Peyer's patch (tissue), 4 donors: ENCODE data around the gene MAN2C1. TPM values are rescaled to one million over a fixed set of nuclear protein-coding genes. Genes with fewer than 3 reads are reported as not detected.
"Not testable (repeated sequence)": the region's sequence is repeated elsewhere in the genome, so short reads cannot be mapped to it uniquely, and the experiment has no call there.

Experiments used
- DNase-seq, 3 donors: peaks; one replicate each; pipeline ENCODE4 v3.0.0-alpha.2; 2017 to 2019
- H3K27ac ChIP-seq, 4 donors: fragments of 200-600 bp; sonication (generic); one replicate each; pipeline ENCODE4 v1.5.1; 2016 to 2019
- H3K27me3 ChIP-seq, 2 donors: fragments of 200-600 bp; sonication (generic); one replicate each; pipeline ENCODE4 v1.5.1; 2019
- H3K36me3 ChIP-seq, 3 donors: fragments of 200-600 bp; sonication (generic); one replicate each; pipeline ENCODE4 v1.5.1; 2016 to 2019
- H3K4me1 ChIP-seq, 4 donors: fragments of 200-600 bp; sonication (generic); one replicate each; pipeline ENCODE4 v1.5.1; 2016 to 2019
- H3K4me3 ChIP-seq, 4 donors: fragments of 200-600 bp; sonication (generic); 1 replicate in 3 of 4; 2 replicates in 1 of 4; pipeline ENCODE4 v1.5.1; 2016 to 2019; ENCODE audit warnings: mild to moderate bottlenecking in 1 of 4
- H3K9me3 ChIP-seq, 4 donors: fragments of 200-600 bp; sonication (generic); one replicate each; pipeline ENCODE4 v1.5.1; 2016 to 2019; ENCODE audit warnings: mild to moderate bottlenecking in 1 of 4
- CTCF ChIP-seq, 6 experiments: fragments of 450-650 bp in 4 of 6; fragments of 200-600 bp in 2 of 6; sonication (generic) in 1 of 6; IDR thresholded peaks; one replicate each; pipeline ENCODE4 v1.5.1; 2017 to 2019; ENCODE audit warnings: antibody characterized with exemption in 6 of 6, mild to moderate bottlenecking in 3 of 6, moderate library complexity in 1 of 6
- POLR2A ChIP-seq, 2 donors: fragments of 450-650 bp; IDR thresholded peaks; one replicate each; pipeline ENCODE4 v1.5.1; 2017; ENCODE audit warnings: antibody characterized with exemption in 2 of 2, mild to moderate bottlenecking in 2 of 2, moderate library complexity in 2 of 2
- total RNA-seq, 4 donors: library from RNA; depleted of rRNA; stranded (reverse); fragments of >200 nt; gene quantifications; one replicate each; pipeline ENCODE4 v1.1.0, GENCODE V29; 2016

The MAN2C1 gene
- total RNA-seq, 4 donors from 2014 or later = 268 to 777 (median 649) TPM

DNA sequence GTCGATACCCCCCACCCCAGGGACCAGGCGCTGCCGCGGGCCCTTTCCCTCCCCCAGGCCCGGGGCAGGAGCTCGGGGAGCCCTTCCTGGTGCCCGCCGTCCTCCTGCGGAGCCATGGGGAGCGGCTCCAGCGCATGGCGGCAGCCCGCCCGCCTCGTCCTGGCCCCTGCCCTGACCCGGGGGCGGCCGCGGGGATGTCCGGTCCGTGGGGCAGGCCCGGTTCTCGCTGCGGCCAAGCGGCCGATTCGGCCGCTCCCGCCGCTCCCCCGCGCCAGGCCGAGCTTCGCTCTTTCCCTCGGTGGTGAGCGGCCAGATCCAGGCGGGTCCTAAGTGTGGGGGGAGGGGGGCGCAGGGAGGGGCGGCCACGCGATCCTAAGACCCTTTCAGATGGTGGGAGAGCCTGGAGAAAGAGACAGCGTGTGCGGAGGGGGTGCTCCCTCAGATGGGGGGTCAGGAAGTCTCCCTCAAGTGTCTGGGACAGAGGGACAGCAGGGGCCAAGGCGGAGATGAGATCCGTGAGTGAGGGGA lies 20.3 kb downstream of the MAN2C1 start:
- Histone ChIP-seq H3K27me3 (no peaks in the 10 kb centered on the region), H3K4me3 (peak overlapping the region; percentile 56 to 89 (median 73)), H3K9me3 (peaks cover 0 to 26% (median 0%) of the 10 kb centered on the region in 4 donors), H3K4me1 (peaks cover 0 to 18% (median 8%) of the 10 kb centered on the region in 4 donors), H3K27ac (peak overlapping the region; percentile 61 to 81 (median 66)), H3K36me3 (no peaks in the 10 kb centered on the region)
- no peak for TF ChIP-seq CTCF (IDR thresholded peaks at IDR 0.05)
- no peak for TF ChIP-seq POLR2A (IDR thresholded peaks at IDR 0.05)
- no peak for DNase-seq

- H3K4me3 ChIP-seq = peak overlapping the region; percentile 56 to 89 (median 73)
- peak; percentile 80 to 90 (median 83) for DNase-seq
- peaks cover 0 to 18% (median 8%) of the 10 kb centered on the region in 4 donors for H3K4me1 ChIP-seq
- H3K36me3 ChIP-seq = no peaks in the 10 kb centered on the region
- H3K9me3 ChIP-seq = peaks cover 0 to 26% (median 0%) of the 10 kb centered on the region in 4 donors
- TF ChIP-seq CTCF (IDR thresholded peaks at IDR 0.05) = no peak
- TF ChIP-seq POLR2A (IDR thresholded peaks at IDR 0.05) = no peak
- peak overlapping the region; percentile 61 to 81 (median 66) for H3K27ac ChIP-seq
- H3K27me3 ChIP-seq = no peaks in the 10 kb centered on the region
Measured at GRCh38 chr15:75347222-75348033, 21.0 kb downstream of the MAN2C1 start.

DNA sequence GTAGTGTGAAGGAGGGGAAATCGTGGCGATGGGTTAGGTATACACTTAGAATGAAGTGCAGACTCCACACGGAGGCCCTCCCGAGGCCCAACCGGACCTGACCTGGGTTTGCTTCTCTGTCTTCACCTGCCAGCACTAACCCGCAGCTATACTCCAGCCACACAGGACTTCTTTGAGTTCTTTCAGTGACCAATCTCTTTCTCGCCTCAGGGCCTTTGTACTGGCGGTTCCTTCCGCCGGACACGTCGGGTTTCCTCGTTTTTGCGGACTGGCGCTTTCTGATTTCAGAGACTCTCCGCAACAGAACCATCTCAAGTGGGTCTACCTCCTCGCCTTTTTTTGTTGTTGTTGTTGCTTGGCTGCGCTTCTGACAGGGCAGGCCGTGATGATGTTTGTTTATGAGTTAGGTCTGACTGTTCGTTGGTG lies 21.6 kb downstream of the MAN2C1 start, which contains the start of gene NEIL1:
NEIL1 (plus strand) TSS at position 244 of the 426 bp plus-strand sequence. CDS start 1,867 bp downstream, outside the sequence.
- no peak for TF ChIP-seq POLR2A (IDR thresholded peaks at IDR 0.05)
- TF ChIP-seq CTCF (IDR thresholded peaks at IDR 0.05) = no peak
- no peak for DNase-seq
- Histone ChIP-seq H3K27me3 (no peaks in the 10 kb centered on the region), H3K4me3 (peak within 1 kb of the TSS; percentile 56 to 89 (median 73)), H3K4me1 (peaks cover 0 to 18% (median 8%) of the 10 kb centered on the region in 4 donors), H3K9me3 (peaks cover 0 to 26% (median 0%) of the 10 kb centered on the region in 4 donors), H3K36me3 (no peaks in the 10 kb centered on the region), H3K27ac (peak within 1 kb of the TSS; percentile 61 to 81 (median 66))

- not testable (repeated sequence) for DNase-seq, H3K27ac ChIP-seq, H3K9me3 ChIP-seq, H3K27me3 ChIP-seq, H3K4me3 ChIP-seq
- H3K4me1 ChIP-seq = peaks cover 0 to 14% (median 5%) of the 10 kb centered on the region in 4 donors
- H3K36me3 ChIP-seq = peaks cover 0 to 22% (median 0%) of the 10 kb centered on the region in 3 donors
Measured at GRCh38 chr15:75343953-75344352, 24.5 kb downstream of the MAN2C1 start.

- no peaks in the 10 kb centered on the region for H3K9me3 ChIP-seq
- H3K27ac ChIP-seq = no peak overlapping the region
- H3K4me1 ChIP-seq = peaks cover 0 to 7% (median 2%) of the 10 kb centered on the region in 4 donors
- H3K27me3 ChIP-seq = no peaks in the 10 kb centered on the region
- TF ChIP-seq CTCF (IDR thresholded peaks at IDR 0.05) (no peak), POLR2A (IDR thresholded peaks at IDR 0.05) (no peak)
- DNase-seq = no peak
- H3K4me3 ChIP-seq = no peak overlapping the region
- H3K36me3 ChIP-seq = peaks cover 0 to 25% (median 0%) of the 10 kb centered on the region in 3 donors
Measured at GRCh38 chr15:75342221-75342620, 26.2 kb downstream of the MAN2C1 start.
